GM23248 (cell line): Measurements from ENCODE around the gene NEGR1. TPM values are rescaled to one million over a fixed set of nuclear protein-coding genes. Genes with fewer than 3 reads are reported as not detected.

ENCODE experiments used
- DNase-seq: peaks from one replicate; pipeline ENCODE4 v3.0.0-alpha.2; 2015
- H2AFZ ChIP-seq: fragments of 200-600 bp; sonication (generic); 2 replicates; pipeline ENCODE4 v1.6.1; 2016; ENCODE audit warnings: antibody characterized with exemption
- H3F3A ChIP-seq: fragments of 200-600 bp; sonication (generic); 2 replicates; pipeline ENCODE4 v1.6.1; 2016; ENCODE audit warnings: mild to moderate bottlenecking, antibody characterized with exemption, mixed run types; ENCODE audit not compliant: insufficient read depth
- H3K27ac ChIP-seq: fragments of 200-600 bp; sonication (generic); 2 replicates; pipeline ENCODE4 v1.5.1; 2016; ENCODE audit warnings: mild to moderate bottlenecking
- H3K27me3 ChIP-seq: fragments of 200-600 bp; sonication (generic); replicated peaks from 2 replicates; pipeline ENCODE4 v1.6.1; 2016; ENCODE audit warnings: mild to moderate bottlenecking; ENCODE audit not compliant: insufficient read depth
- H3K36me3 ChIP-seq: fragments of 200-600 bp; sonication (generic); 2 replicates; pipeline ENCODE4 v1.6.1; 2016; ENCODE audit warnings: low read depth, mild to moderate bottlenecking
- H3K4me1 ChIP-seq: fragments of 200-600 bp; sonication (generic); 2 replicates; pipeline ENCODE4 v1.6.1; 2016; ENCODE audit warnings: mild to moderate bottlenecking; ENCODE audit not compliant: insufficient read depth
- H3K4me2 ChIP-seq: fragments of 200-600 bp; sonication (generic); one replicate; pipeline ENCODE4 v1.6.1; 2016; ENCODE audit warnings: mild to moderate bottlenecking; ENCODE audit not compliant: unreplicated experiment
- H3K4me3 ChIP-seq: fragments of 200-600 bp; sonication (generic); 2 replicates; pipeline ENCODE4 v1.5.1; 2016; ENCODE audit warnings: mild to moderate bottlenecking
- H3K79me2 ChIP-seq: fragments of 200-600 bp; sonication (generic); 2 replicates; pipeline ENCODE4 v1.6.1; 2016; ENCODE audit warnings: mild to moderate bottlenecking; ENCODE audit not compliant: insufficient read depth
- H3K9ac ChIP-seq: fragments of 200-600 bp; sonication (generic); 2 replicates; pipeline ENCODE4 v1.6.1; 2016; ENCODE audit warnings: mild to moderate bottlenecking
- H3K9me2 ChIP-seq: fragments of 200-600 bp; sonication (generic); 2 replicates; pipeline ENCODE4 v1.6.1; 2016; ENCODE audit warnings: mixed run types, mild to moderate bottlenecking, moderate library complexity; ENCODE audit not compliant: insufficient read depth
- H3K9me3 ChIP-seq: fragments of 200-600 bp; sonication (generic); one replicate; pipeline ENCODE4 v1.6.1; 2017; ENCODE audit warnings: low read depth
- H4K20me1 ChIP-seq: fragments of 200-600 bp; sonication (generic); 2 replicates; pipeline ENCODE4 v1.6.0; 2016; ENCODE audit not compliant: insufficient read depth
- EZH2 ChIP-seq: fragments of 200-600 bp; sonication (generic); IDR thresholded peaks from 2 replicates; pipeline ENCODE4 v1.6.1; 2018; ENCODE audit warnings: antibody characterized with exemption, mild to moderate bottlenecking; ENCODE audit not compliant: insufficient read depth, poor library complexity, severe bottlenecking
- EZH2phosphoT487 ChIP-seq: fragments of 200-600 bp; sonication (generic); IDR thresholded peaks from 2 replicates; pipeline ENCODE4 v1.6.1; 2018; ENCODE audit warnings: antibody characterized with exemption, moderate library complexity, mild to moderate bottlenecking, low read depth; ENCODE audit not compliant: insufficient read depth
- WGBS, 2 experiments: methylation state at CpG; one replicate each; pipeline ENCODE4 v1.1.6; 2015 to 2017; ENCODE audit warnings: low lambda C conversion rate in 2 of 2, low coverage in 1 of 2; ENCODE audit errors: missing lambda C conversion rate in 2 of 2; 5-methylcytosine and 5-hydroxymethylcytosine counted together
- in situ Hi-C: fragments of 300-500 bp; cut with MboI; formaldehyde crosslinking; loops from 2 replicates; pipeline ENCODE4 v1.15.0; 2020
- polyA plus RNA-seq: library from polyadenylated mRNA; unstranded; fragments of >200 nt; fragmentation: Nextera tagmentation; extraction: Ambion mirVana; gene quantifications from 2 replicates; pipeline ENCODE4 v1.2.1, GENCODE V29; 2016
- total RNA-seq: library from RNA; depleted of rRNA; stranded (reverse); fragments of >200 nt; shearing (Covaris generic); gene quantifications from 2 replicates; pipeline ENCODE4 v1.2.3, GENCODE V29; 2014

NEGR1 gene
- total and polyA plus RNA-seq, 2 experiments from 2014 or later = 14.3 to 15.7 TPM

GRCh38 chr1:72281637-72282270 is 585 bp downstream of the NEGR1 start:
- H3K36me3 ChIP-seq = no peaks in the 10 kb centered on the region
- peaks cover 38% of the 10 kb centered on the region for H3F3A ChIP-seq
- H3K27ac ChIP-seq = peak overlapping the region; percentile 99
- H3K9me2 ChIP-seq = no peaks in the 10 kb centered on the region
- peak overlapping the region; percentile 98 for H3K9ac ChIP-seq
- no peaks in the 10 kb centered on the region for H4K20me1 ChIP-seq
- no peaks in the 10 kb centered on the region for H3K9me3 ChIP-seq
- H3K79me2 ChIP-seq = peaks cover 31% of the 10 kb centered on the region
- in situ Hi-C loops = no loop called here
- peak overlapping the region; percentile 90 for H2AFZ ChIP-seq
- H3K4me1 ChIP-seq = peaks cover 39% of the 10 kb centered on the region
- peak; percentile 43 for DNase-seq
- no peaks in the 10 kb centered on the region for H3K27me3 ChIP-seq
- WGBS, 2 experiments = 1 to 3% methylated on average over 10 of the region's 10 CpGs
- TF ChIP-seq EZH2 = no peak
- TF ChIP-seq EZH2phosphoT487 = no peak
- peak overlapping the region; percentile 96 for H3K4me3 ChIP-seq
- peak overlapping the region; percentile 89 for H3K4me2 ChIP-seq

GRCh38 chr1:72281144-72281543 is 1.2 kb downstream of the NEGR1 start:
- peak overlapping the region; percentile 89 for H3K4me2 ChIP-seq
- peak overlapping the region; percentile 98 for H3K9ac ChIP-seq
- TF ChIP-seq EZH2 = no peak
- TF ChIP-seq EZH2phosphoT487 = no peak
- no peaks in the 10 kb centered on the region for H3K36me3 ChIP-seq
- no peaks in the 10 kb centered on the region for H4K20me1 ChIP-seq
- no peaks in the 10 kb centered on the region for H3K27me3 ChIP-seq
- no peaks in the 10 kb centered on the region for H3K9me3 ChIP-seq
- in situ Hi-C loops = no loop called here
- H2AFZ ChIP-seq = peak overlapping the region; percentile 90
- H3K9me2 ChIP-seq = no peaks in the 10 kb centered on the region
- peak overlapping the region; percentile 96 for H3K4me3 ChIP-seq
- DNase-seq = peak; percentile 28
- peaks cover 39% of the 10 kb centered on the region for H3K4me1 ChIP-seq
- H3F3A ChIP-seq = peaks cover 38% of the 10 kb centered on the region
- no peak overlapping the region for H3K27ac ChIP-seq
- peaks cover 35% of the 10 kb centered on the region for H3K79me2 ChIP-seq
- 5 to 15% methylated on average over 2 of the region's 2 CpGs for whole genome bisulfite sequencing, 2 experiments

- Histone ChIP-seq H3K36me3 (no peaks in the 10 kb centered on the region), H3K9ac (peak overlapping the region; percentile 98), H3K9me3 (no peaks in the 10 kb centered on the region), H3K27ac (no peak overlapping the region), H3K4me3 (peak overlapping the region; percentile 96), H3F3A (peaks cover 34% of the 10 kb centered on the region), H3K4me2 (peak overlapping the region; percentile 89), H3K79me2 (peaks cover 39% of the 10 kb centered on the region), H3K9me2 (no peaks in the 10 kb centered on the region), H3K27me3 (no peaks in the 10 kb centered on the region), H3K4me1 (peaks cover 35% of the 10 kb centered on the region), H2AFZ (peak overlapping the region; percentile 90), H4K20me1 (no peaks in the 10 kb centered on the region)
- in situ Hi-C loops = no loop called here
- 14 to 18% methylated on average over 1 of the region's 1 CpG for WGBS, 2 experiments
- no peak for TF ChIP-seq EZH2
- no peak for TF ChIP-seq EZH2phosphoT487
- DNase-seq = peak; percentile 40
Observed at GRCh38 chr1:72280711-72281110, 1.6 kb downstream of the NEGR1 start.

GRCh38 chr1:72280131-72280530 is 2.2 kb downstream of the NEGR1 start:
- H3K9me3 ChIP-seq = no peaks in the 10 kb centered on the region

GRCh38 chr1:72278461-72278860 is 3.9 kb downstream of the NEGR1 start:
- no peak for DNase-seq
- no peaks in the 10 kb centered on the region for H3K9me2 ChIP-seq
- no peak overlapping the region for H3K4me3 ChIP-seq
- in situ Hi-C loops = no loop called here
- TF ChIP-seq EZH2 (no peak), EZH2phosphoT487 (no peak)
- H3K36me3 ChIP-seq = no peaks in the 10 kb centered on the region
- H3K27ac ChIP-seq = no peak overlapping the region
- no peak overlapping the region for H3K9ac ChIP-seq
- no peaks in the 10 kb centered on the region for H4K20me1 ChIP-seq
- peak overlapping the region; percentile 36; the same call in 1 of the 2 replicates for H2AFZ ChIP-seq
- peaks cover 31% of the 10 kb centered on the region for H3K4me1 ChIP-seq
- peaks cover 47% of the 10 kb centered on the region for H3K79me2 ChIP-seq
- no peaks in the 10 kb centered on the region for H3K27me3 ChIP-seq
- peak overlapping the region; percentile 13 for H3K4me2 ChIP-seq
- H3K9me3 ChIP-seq = no peaks in the 10 kb centered on the region
- peaks cover 17% of the 10 kb centered on the region; the same call in 1 of the 2 replicates for H3F3A ChIP-seq

More at GRCh38 chr1:72280131-72280530, 2.2 kb downstream of the NEGR1 start:
- H2AFZ ChIP-seq = peak overlapping the region; percentile 43; the same call in 1 of the 2 replicates
- no peak overlapping the region for H3K9ac ChIP-seq
- H3K4me1 ChIP-seq = peaks cover 31% of the 10 kb centered on the region
- no peak overlapping the region for H3K27ac ChIP-seq
- no peaks in the 10 kb centered on the region for H3K9me2 ChIP-seq
- peak overlapping the region; percentile 89 for H3K4me2 ChIP-seq
- no peaks in the 10 kb centered on the region for H4K20me1 ChIP-seq
- H3K4me3 ChIP-seq = peak overlapping the region; percentile 96
- H3K79me2 ChIP-seq = peaks cover 45% of the 10 kb centered on the region
- DNase-seq = no peak
- in situ Hi-C loops = no loop called here
- TF ChIP-seq EZH2phosphoT487 = no peak
- TF ChIP-seq EZH2 = no peak
- H3F3A ChIP-seq = peaks cover 28% of the 10 kb centered on the region
- no peaks in the 10 kb centered on the region for H3K27me3 ChIP-seq
- no peaks in the 10 kb centered on the region for H3K36me3 ChIP-seq
